Measurements from ENCODE around the gene ZNF865. TPM values are rescaled to one million over a fixed set of nuclear protein-coding genes. Genes with fewer than 3 reads are reported as not detected.

The ZNF865 gene
- total and polyA plus RNA-seq, 10 of the 15 experiments (the other 5 are each of a cell fraction or from before 2014, with no cell fraction given) = 0.02 to 18.3 (median 0.90) TPM

DNA sequence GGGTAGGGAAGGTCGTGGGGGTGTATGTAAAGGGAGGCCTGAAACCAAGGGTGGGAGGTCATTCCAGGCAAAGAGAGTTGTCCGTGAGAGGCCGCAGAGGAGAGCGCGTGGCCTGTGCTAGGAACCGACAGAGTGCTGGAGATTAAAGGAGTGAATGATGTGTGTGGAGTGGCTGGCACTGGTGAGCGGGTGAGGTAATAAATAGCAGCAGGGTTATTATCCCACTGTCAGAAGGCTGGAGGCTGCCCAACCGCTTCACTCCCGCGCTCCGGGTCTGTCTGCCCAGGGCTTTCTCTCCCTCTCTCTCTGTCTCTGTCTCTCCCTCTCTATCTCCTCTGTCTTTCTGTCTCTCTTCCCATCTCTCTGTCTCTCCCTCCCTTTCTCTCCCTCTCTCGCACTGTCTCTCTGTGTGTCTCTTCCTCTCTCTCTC lies 42.2 kb upstream of the ZNF865 start:
- no peaks in the 10 kb centered on the region for H4K20me1 ChIP-seq (ENCODE audit: control insufficient read depth, insufficient read depth)
- ChIA-PET CTCF (no interaction called here), RAD21 (ENCODE audit: unreplicated experiment) (no interaction called here), SMC1A (ENCODE audit: uncharacterized antibody, unreplicated experiment) (no interaction called here), POLR2A (no interaction called here)
- ATAC-seq (no peak), FAIRE-seq (no peak), DNase-seq (ENCODE audit: low read depth, low spot score) (no peak)
- no peaks in the 10 kb centered on the region for H3K4me1 ChIP-seq (ENCODE audit: control insufficient read depth, insufficient read depth, low read length)
- no peaks in the 10 kb centered on the region for H3K27me3 ChIP-seq (replicated peaks in 1 of 2; ENCODE audit: control insufficient read depth in 2 of 2, insufficient read depth in 2 of 2, low read length in 1 of 2)
- no peak overlapping the region for H3K4me2 ChIP-seq (ENCODE audit: control insufficient read depth, insufficient read depth)
- H3K27ac ChIP-seq (ENCODE audit: control insufficient read depth, insufficient read depth) = no peak overlapping the region
- intact Hi-C loops (cut with micrococcal nuclease; ENCODE audit: unreplicated experiment) (no loop called here), in situ Hi-C loops (cut with MboI) (no loop called here)
- H2AFZ ChIP-seq (ENCODE audit: control insufficient read depth, low read depth, low read length) = no peak overlapping the region
- H3K79me2 ChIP-seq (ENCODE audit: control insufficient read depth, insufficient read depth, low read length) = no peaks in the 10 kb centered on the region
- TF ChIP-seq NFXL1 (IDR thresholded peaks at IDR 0.05; ENCODE audit: borderline replicate concordance) = no peak
- TF ChIP-seq RB1 (IDR thresholded peaks at IDR 0.05; ENCODE audit: borderline replicate concordance) = no peak
- no peak for TF ChIP-seq SRF (IDR thresholded peaks at IDR 0.05; ENCODE audit: low read depth in 2 of 2, low read length in 2 of 2)
- no peak for TF ChIP-seq POLR2AphosphoS5 (IDR thresholded peaks at IDR 0.05; ENCODE audit: low read length)
- no peak for TF ChIP-seq PML (IDR thresholded peaks at IDR 0.05; ENCODE audit: low read length)
- no peak for TF ChIP-seq JUND (IDR thresholded peaks at IDR 0.05; ENCODE audit: low read depth, low read length)
- no peak for TF ChIP-seq JUNB (IDR thresholded peaks at IDR 0.05)
- TF ChIP-seq DPF2 (IDR thresholded peaks at IDR 0.05) = no peak
- TF ChIP-seq ESRRA (IDR thresholded peaks at IDR 0.05; ENCODE audit: low read length) = no peak
- TF ChIP-seq YY1 (IDR thresholded peaks at IDR 0.05; ENCODE audit: low read depth, low read length) = no peak
- TF ChIP-seq LARP7 (IDR thresholded peaks at IDR 0.05) = no peak
- TF ChIP-seq, protein P1, sequence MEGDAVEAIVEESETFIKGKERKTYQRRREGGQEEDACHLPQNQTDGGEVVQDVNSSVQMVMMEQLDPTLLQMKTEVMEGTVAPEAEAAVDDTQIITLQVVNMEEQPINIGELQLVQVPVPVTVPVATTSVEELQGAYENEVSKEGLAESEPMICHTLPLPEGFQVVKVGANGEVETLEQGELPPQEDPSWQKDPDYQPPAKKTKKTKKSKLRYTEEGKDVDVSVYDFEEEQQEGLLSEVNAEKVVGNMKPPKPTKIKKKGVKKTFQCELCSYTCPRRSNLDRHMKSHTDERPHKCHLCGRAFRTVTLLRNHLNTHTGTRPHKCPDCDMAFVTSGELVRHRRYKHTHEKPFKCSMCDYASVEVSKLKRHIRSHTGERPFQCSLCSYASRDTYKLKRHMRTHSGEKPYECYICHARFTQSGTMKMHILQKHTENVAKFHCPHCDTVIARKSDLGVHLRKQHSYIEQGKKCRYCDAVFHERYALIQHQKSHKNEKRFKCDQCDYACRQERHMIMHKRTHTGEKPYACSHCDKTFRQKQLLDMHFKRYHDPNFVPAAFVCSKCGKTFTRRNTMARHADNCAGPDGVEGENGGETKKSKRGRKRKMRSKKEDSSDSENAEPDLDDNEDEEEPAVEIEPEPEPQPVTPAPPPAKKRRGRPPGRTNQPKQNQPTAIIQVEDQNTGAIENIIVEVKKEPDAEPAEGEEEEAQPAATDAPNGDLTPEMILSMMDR (IDR thresholded peaks at IDR 0.05 in 2 of 3, conservative IDR thresholded peaks at IDR 0.05 in 1 of 3; ENCODE audit: control insufficient read depth in 2 of 3, extremely low read depth in 1 of 3, insufficient read depth in 1 of 3, low read depth in 3 of 3, low read length in 3 of 3) = no peak
- no peak overlapping the region for H3K9ac ChIP-seq (ENCODE audit: control insufficient read depth, insufficient read depth, low read length)
- no peaks in the 10 kb centered on the region for H3K36me3 ChIP-seq (ENCODE audit: control insufficient read depth in 2 of 2, insufficient read depth in 2 of 2, low read length in 1 of 2)
- 51% methylated on average over 8 of the region's 12 CpGs for WGBS (ENCODE audit: insufficient coverage, insufficient replicate concordance, low lambda C conversion rate, missing lambda C conversion rate)
- no TSS peak for BruUV-seq (replicated peaks)
- H3K9me3 ChIP-seq (replicated peaks; ENCODE audit: control insufficient read depth, insufficient read depth, low read length) = no peaks in the 10 kb centered on the region
- no peak overlapping the region for H3K4me3 ChIP-seq
